Mucosa of rectum (tissue), 2 donors: ENCODE results near the gene WDFY2.

Experiments used
- H3K27ac ChIP-seq, 2 donors: one replicate each; pipeline ENCODE4 v1.7.0; 2013; ENCODE audit warnings: inconsistent platforms in 2 of 2, low read depth in 2 of 2, low read length in 2 of 2
- H3K27me3 ChIP-seq, 2 donors: one replicate each; pipeline ENCODE4 v1.7.0; 2013; ENCODE audit warnings: low read length in 2 of 2; ENCODE audit not compliant: control insufficient read depth in 2 of 2, insufficient read depth in 2 of 2
- H3K36me3 ChIP-seq, 2 donors: one replicate each; pipeline ENCODE4 v1.7.0; 2013; ENCODE audit warnings: low read length in 2 of 2; ENCODE audit not compliant: control insufficient read depth in 2 of 2, insufficient read depth in 2 of 2
- H3K4me1 ChIP-seq, 2 donors: one replicate each; pipeline ENCODE4 v1.7.0; 2013; ENCODE audit warnings: low read length in 2 of 2, mild to moderate bottlenecking in 1 of 2; ENCODE audit not compliant: control insufficient read depth in 2 of 2, insufficient read depth in 2 of 2
- H3K4me3 ChIP-seq, 2 donors: one replicate each; pipeline ENCODE4 v1.7.0; 2013; ENCODE audit warnings: low read length in 2 of 2
- H3K9ac ChIP-seq, 2 donors: one replicate each; pipeline ENCODE4 v1.7.0; 2013; ENCODE audit warnings: low read length in 2 of 2, low read depth in 1 of 2, mild to moderate bottlenecking in 1 of 2
- H3K9me3 ChIP-seq, 2 donors: one replicate each; pipeline ENCODE4 v1.7.0; 2013; ENCODE audit warnings: low read length in 2 of 2; ENCODE audit not compliant: control insufficient read depth in 2 of 2
- donor health status: healthy.
- donor health status: Normal muscosa, but diverticular disease.

WDFY2 gene

DNA sequence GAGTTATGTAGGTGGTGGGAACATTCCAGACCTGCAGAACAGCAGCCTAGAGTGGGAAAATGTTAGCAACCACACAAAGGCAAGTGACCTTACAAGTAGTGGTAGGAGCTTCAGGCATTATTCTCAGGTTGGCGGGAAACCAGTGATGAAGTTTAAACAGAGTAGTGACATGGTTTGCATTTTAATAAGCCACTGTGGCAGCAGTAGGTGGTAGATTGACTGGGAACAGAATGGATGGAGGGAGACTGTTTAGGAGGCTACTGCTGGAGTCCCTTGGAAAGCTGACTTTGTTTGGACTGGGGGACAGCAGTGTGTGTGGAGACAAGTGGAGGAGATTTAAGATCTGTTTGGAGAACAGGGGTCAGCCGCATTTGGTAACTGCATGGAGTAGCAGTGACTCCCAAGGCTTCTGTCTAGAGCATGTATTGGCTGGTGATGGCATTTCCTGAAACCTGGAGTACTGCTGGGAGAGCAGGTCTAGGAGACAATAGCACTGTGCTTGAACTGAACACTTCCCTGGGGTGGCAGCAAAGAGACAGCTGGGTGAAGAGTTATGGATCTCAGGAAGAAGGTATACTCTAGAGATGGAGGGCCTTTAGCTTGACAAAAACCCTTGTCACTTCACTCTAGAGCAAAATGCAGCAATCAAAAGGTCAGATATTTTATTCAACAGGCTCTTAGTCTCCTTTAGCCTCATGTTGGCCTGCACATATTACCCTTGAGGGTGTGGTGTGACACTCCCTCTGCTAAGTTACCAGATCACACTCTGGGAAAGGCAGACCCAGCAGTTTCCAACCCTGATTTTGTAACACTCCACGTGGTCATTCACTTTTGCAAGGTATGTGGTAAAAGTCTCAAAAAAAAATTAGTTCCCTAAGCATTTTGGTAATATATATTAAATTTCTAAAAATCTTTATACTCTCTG is 149.4 kb downstream of the WDFY2 start:
- Histone ChIP-seq H3K36me3 (no peaks in the 10 kb centered on the region), H3K27ac (no peak overlapping the region)

GRCh38 chr13:51734786-51735185 is 150.5 kb downstream of the WDFY2 start:
- no peaks in the 10 kb centered on the region for H3K9me3 ChIP-seq
- H3K9ac ChIP-seq: no peak overlapping the region
- no peak overlapping the region for H3K27ac ChIP-seq
- H3K27me3 ChIP-seq: no peaks in the 10 kb centered on the region
- H3K4me1 ChIP-seq: no peaks in the 10 kb centered on the region
- H3K36me3 ChIP-seq: no peaks in the 10 kb centered on the region
- no peak overlapping the region for H3K4me3 ChIP-seq

More for the DNA sequence above, 149.4 kb downstream of the WDFY2 start:
- no peak overlapping the region for H3K4me3 ChIP-seq
- H3K27me3 ChIP-seq: no peaks in the 10 kb centered on the region
- no peaks in the 10 kb centered on the region for H3K4me1 ChIP-seq
- H3K9me3 ChIP-seq: no peaks in the 10 kb centered on the region
- H3K9ac ChIP-seq: no peak overlapping the region

DNA sequence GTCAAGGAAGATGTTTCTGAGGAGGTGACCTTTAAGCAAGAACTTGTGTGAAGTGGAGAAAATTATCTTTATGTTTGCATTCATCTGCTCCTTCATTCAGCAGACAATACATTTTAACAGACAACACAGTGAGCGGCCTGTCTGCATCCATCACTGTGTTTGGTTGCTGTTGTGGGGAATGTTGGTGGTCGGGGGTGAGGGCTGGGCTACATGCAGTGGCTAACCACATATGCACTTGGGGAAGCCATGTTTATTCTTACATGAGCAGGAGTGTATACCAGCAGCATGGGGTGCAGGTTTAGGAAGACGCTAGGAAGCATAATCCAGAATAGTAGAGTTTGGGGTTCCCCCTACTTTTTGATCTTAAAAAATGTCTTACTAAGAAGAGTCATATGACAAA is 153.3 kb downstream of the WDFY2 start:
- H3K27me3 ChIP-seq: no peaks in the 10 kb centered on the region
- H3K27ac ChIP-seq: no peak overlapping the region

DNA sequence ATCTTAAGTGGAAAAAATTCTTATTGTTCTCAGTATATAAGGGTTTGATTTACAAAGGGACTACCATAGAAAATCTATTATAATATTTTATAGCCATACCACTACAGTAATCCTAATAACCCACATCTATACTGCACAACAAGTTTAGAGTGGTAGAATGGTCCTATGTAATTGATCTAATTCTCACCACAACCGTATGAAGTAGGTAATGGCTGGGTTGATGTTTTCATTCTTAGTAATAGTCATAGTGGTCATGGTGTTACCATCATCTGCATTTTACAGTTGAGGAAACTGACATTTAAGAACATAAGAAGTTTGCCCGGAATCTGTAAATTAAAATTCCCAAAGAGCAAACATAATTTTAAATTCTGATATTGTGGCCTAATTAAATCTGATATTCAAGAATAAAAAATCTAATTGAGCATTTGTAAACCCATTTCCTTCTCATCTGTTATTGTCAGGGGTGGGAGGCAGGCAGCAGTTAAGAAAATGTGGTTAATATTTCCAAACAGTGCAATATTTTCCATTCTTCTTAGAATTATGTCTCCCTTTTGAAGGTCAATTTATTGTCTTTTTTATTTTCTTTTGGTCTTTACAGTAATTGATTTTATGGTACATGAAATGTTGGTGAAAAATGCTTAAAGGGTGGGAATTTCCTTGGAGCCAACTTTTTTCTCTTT is 154.1 kb downstream of the WDFY2 start:
- H3K27me3 ChIP-seq: no peaks in the 10 kb centered on the region
- H3K36me3 ChIP-seq: no peaks in the 10 kb centered on the region
- H3K27ac ChIP-seq: no peak overlapping the region
- H3K9me3 ChIP-seq: no peaks in the 10 kb centered on the region
- no peak overlapping the region for H3K4me3 ChIP-seq
- H3K4me1 ChIP-seq: no peaks in the 10 kb centered on the region
- no peak overlapping the region for H3K9ac ChIP-seq

More for the DNA sequence above, 153.3 kb downstream of the WDFY2 start:
- H3K4me3 ChIP-seq: no peak overlapping the region
- H3K4me1 ChIP-seq: no peaks in the 10 kb centered on the region
- no peaks in the 10 kb centered on the region for H3K9me3 ChIP-seq
- H3K36me3 ChIP-seq: no peaks in the 10 kb centered on the region
- H3K9ac ChIP-seq: no peak overlapping the region

- no peak overlapping the region for H3K4me3 ChIP-seq
- H3K27me3 ChIP-seq: no peaks in the 10 kb centered on the region
- H3K9me3 ChIP-seq: no peaks in the 10 kb centered on the region
- no peak overlapping the region for H3K9ac ChIP-seq
- no peaks in the 10 kb centered on the region for H3K36me3 ChIP-seq
- H3K27ac ChIP-seq: peak overlapping the region in 1 of 2 donors; percentile 23
- no peaks in the 10 kb centered on the region for H3K4me1 ChIP-seq
Measured at GRCh38 chr13:51739027-51739764, 154.9 kb downstream of the WDFY2 start.

DNA sequence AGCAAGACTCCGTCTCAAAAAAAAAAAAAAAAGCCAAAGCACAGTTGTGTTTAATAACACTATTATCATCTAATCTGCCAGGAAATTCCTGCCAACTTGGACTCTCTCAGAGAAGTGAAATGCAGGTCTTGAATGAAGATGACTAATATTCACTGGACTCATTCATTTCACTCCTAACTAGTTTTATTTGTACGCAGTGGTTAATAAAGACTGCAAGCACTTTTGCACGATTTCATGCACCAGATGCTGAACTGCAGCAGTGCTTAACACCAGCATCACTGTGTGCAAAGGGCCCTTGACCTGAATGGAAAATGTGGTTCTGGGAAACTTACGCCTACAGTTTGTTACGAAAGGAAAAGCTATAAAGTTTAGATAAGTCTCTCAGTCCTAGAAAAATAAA is 156.4 kb downstream of the WDFY2 start:
- no peaks in the 10 kb centered on the region for H3K27me3 ChIP-seq
- no peak overlapping the region for H3K9ac ChIP-seq
- H3K36me3 ChIP-seq: no peaks in the 10 kb centered on the region
- H3K4me1 ChIP-seq: no peaks in the 10 kb centered on the region
- H3K27ac ChIP-seq: no peak overlapping the region
- H3K4me3 ChIP-seq: no peak overlapping the region
- H3K9me3 ChIP-seq: no peaks in the 10 kb centered on the region

DNA sequence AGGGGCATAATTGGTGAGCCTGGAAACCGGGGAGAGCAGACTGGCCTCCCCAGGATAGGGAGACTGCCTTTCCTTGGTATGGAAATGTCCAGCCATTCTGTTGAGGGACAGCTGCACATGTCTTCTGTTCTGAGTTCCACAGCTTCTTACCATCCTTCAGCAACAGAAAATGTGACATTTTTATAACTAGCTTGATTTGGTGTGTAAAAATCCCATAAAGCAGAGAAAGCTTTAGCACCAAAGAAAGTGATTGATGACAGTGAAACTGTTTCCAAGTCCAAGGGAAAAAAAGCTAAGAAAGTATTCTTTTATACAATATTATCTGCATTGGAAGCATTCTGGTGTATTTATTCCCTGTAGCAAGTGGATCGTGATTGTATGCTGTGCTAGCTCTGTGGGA is 157.8 kb downstream of the WDFY2 start:
- H3K9ac ChIP-seq: no peak overlapping the region
- H3K4me3 ChIP-seq: no peak overlapping the region
- no peaks in the 10 kb centered on the region for H3K4me1 ChIP-seq
- H3K9me3 ChIP-seq: no peaks in the 10 kb centered on the region
- no peak overlapping the region for H3K27ac ChIP-seq
- no peaks in the 10 kb centered on the region for H3K36me3 ChIP-seq
- H3K27me3 ChIP-seq: no peaks in the 10 kb centered on the region

DNA sequence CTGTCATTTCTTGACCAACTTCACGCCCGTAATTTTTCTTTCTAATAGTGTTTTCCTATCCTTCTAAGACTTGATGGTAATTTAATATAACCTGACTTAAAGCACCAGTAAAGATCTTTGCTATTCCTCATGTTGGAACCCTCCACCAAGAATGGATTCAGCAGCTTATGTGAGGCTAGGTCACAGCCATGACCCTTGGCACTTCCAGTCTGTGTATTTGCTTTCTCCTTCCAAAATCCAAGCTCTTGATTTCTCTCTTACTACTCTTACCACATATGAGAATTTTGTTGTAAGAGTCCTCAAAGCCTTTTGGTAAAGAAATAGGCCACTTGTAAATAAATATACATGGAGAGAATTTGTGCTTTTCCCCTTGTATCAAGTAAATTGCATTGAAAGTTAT is 158.3 kb downstream of the WDFY2 start:
- Histone ChIP-seq H3K4me3 (no peak overlapping the region), H3K9me3 (no peaks in the 10 kb centered on the region), H3K4me1 (no peaks in the 10 kb centered on the region), H3K27ac (no peak overlapping the region), H3K9ac (no peak overlapping the region), H3K36me3 (no peaks in the 10 kb centered on the region), H3K27me3 (no peaks in the 10 kb centered on the region)

DNA sequence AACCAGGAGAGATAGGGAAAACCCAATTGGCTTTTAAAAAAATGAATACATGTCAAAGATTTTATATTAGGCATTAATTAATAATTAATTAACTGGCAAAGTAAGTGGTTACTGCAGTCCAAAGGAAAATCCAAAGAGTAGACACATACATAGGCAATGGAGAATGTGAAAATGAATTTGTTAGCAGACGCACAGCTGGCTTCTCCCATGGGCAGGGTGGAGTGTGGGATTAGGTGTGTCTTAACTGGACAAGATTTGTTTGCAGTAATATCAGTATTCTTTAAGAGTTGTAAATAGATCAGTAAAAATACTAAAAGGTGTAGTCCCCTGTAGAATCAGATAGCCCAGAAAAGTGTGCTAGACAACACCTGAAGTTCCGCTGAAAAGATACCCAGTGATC is 161.0 kb downstream of the WDFY2 start:
- Histone ChIP-seq H3K4me3 (no peak overlapping the region), H3K9ac (no peak overlapping the region), H3K36me3 (peaks cover 0 to 2% of the 10 kb centered on the region in 2 donors), H3K27me3 (no peaks in the 10 kb centered on the region), H3K4me1 (no peaks in the 10 kb centered on the region), H3K9me3 (peaks cover 0 to 3% of the 10 kb centered on the region in 2 donors), H3K27ac (no peak overlapping the region)

DNA sequence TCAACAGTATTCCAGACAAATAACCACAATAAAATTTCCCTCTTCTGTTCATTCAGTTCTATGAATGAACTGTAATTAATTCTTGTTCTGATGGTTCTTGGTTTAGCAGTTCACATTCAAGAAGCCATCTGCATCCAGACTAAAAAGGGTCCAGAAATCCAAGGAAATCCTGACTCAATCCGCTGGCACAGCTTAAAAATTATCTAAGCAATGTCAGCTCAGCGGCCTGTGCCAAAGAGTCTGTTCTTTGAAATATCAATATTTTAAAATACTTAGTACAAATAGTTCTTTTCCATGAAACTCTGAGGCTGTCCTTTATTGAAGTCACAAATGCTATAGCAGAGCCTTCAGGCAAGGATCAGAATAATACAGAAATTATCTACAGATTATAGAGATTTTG is 162.5 kb downstream of the WDFY2 start:
- H3K27me3 ChIP-seq: no peaks in the 10 kb centered on the region
- H3K27ac ChIP-seq: no peak overlapping the region
- H3K4me3 ChIP-seq: no peak overlapping the region
- peaks cover 0 to 2% of the 10 kb centered on the region in 2 donors for H3K36me3 ChIP-seq
- no peaks in the 10 kb centered on the region for H3K4me1 ChIP-seq
- H3K9ac ChIP-seq: no peak overlapping the region
- H3K9me3 ChIP-seq: peaks cover 0 to 3% of the 10 kb centered on the region in 2 donors
